Adipose tissue (tissue), 3 donors: ENCODE data around the gene SLF1. TPM values are rescaled to one million over a fixed set of nuclear protein-coding genes. Genes with fewer than 3 reads are reported as not detected.

ENCODE experiments used
- H3K27ac ChIP-seq: one replicate; pipeline ENCODE4 v1.5.1; 2013; ENCODE audit warnings: low read depth, low read length
- WGBS, 3 donors: extraction: QIAGEN DNeasy Blood & Tissue Kit; methylation state at CpG; one replicate each; pipeline ENCODE4 v1.1.7; 2013; 5-methylcytosine and 5-hydroxymethylcytosine counted together
- polyA plus RNA-seq, 3 donors: library from polyadenylated mRNA; stranded (reverse); fragments of 200-250 nt; gene quantifications; one replicate each; pipeline ENCODE4 v1.2.3, GENCODE V29; 2013
- donor health status: healthy with polysubstance abuse.
- donor health status: Bipolar disorder and iron deficiency.
- donor health status: healthy.

SLF1 gene
- polyA plus RNA-seq, 3 donors: 1.0 to 1.8 (median 1.6) TPM

DNA sequence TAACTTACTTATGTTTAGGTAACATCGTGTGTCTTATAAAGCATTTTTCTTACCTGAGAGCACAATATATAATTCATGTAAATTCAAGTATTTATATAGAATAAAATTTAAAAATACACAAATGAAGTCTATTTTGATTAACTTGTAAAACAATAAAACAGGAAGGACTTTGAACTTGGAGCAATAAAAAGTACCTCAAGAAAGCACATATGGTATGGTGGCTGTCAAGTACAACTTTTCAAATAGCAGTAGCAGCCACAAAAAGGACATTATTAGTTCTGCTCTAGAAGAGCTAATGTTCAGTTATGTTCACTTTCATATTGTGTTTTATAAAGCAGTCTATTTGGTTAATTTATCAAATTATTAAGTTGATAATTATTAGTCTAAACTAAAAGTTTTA lies 31.4 kb downstream of the SLF1 start:
- WGBS, 3 donors: 96 to 98% (median 98%) methylated on average over 1 of the region's 1 CpG
- no peak overlapping the region for H3K27ac ChIP-seq

DNA sequence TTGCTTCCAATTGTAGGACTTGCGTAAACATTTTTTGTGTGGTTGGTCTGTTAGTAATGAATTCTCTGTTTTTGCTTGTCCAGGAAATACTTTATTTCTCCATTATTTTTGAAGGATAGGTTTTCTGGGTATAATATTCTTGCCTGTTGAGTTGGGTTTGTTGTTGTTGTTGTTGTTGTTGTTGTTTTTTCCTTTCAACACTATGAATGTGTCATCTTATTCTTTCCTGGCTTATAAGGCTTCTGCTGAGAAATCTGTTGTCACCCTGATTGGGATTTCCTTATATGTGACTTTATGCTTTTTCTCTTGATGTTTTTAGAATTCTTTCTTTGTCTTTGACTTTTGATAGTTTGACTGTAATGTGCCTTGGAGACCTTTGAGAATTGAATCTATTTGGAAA lies 39.8 kb downstream of the SLF1 start:
- WGBS, 3 donors: 98 to 100% (median 100%) methylated on average over 1 of the region's 1 CpG

DNA sequence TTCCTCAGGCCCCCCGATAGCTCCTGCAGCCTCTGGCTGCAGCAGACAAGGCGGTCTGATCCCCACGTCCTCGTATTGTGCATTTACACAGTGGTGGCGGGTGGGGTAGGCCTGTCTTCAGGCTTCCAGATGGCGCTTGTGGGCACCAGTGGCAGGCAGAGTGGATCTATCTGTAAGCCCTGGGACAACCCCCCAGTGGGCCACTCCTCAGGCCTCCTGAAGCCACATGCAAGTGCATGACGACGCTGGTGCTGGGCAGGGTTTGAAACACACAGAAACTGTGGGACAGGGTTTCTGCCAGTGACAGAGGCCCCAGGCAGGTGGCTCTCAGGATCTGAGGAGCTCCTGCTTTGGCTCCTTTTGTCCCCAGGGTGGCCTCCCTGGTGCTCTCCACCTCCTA lies 42.0 kb downstream of the SLF1 start:
- H3K27ac ChIP-seq: no peak overlapping the region
- WGBS, 3 donors: 95 to 100% (median 96%) methylated on average over 8 of the region's 8 CpGs

More for the DNA sequence above, 39.8 kb downstream of the SLF1 start:
- no peak overlapping the region for H3K27ac ChIP-seq

DNA sequence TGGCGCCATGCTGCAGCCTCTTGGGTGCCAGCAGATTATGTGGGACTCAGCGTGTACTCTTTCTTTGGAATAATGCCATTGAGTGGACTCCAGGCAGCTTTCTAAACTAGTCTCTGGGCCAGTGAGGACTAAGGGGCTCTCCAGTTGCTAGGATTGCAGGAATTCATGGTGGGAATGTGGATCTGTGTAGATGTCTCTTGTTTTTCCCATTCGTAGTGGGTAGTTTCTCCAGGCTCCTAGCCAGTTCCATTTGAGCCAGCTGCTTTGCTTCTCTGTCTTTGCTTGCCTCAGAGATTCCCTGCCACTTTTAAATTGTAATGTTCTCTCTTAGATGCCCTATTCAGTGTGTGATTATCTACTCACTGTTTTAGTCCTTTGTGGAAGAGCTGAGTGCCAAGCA lies 42.6 kb downstream of the SLF1 start:
- 89 to 96% (median 95%) methylated on average over 3 of the region's 3 CpGs for WGBS, 3 donors
- no peak overlapping the region for H3K27ac ChIP-seq

DNA sequence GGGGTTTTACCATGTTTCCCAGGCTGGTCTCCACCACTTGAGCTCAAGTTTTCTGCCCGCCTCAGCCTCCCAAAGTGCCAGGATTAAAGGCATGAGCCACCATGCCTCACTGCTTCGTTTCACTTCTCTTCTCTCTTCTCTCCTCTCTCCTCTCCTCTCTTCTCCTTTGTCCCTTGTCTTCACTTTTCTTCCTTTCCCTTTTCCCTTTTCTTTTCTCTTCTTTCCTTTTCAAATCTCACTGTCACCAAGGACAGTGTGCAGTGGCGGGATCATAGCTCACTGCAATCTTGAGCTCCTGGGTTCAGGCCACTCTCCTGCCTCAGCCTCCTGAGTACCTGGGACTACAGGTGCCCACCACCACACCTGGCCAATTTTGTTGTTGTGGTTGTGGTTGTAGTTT lies 49.5 kb downstream of the SLF1 start:
- WGBS, 3 donors: 98 to 100% (median 99%) methylated on average over 3 of the region's 3 CpGs
- H3K27ac ChIP-seq: no peak overlapping the region

DNA sequence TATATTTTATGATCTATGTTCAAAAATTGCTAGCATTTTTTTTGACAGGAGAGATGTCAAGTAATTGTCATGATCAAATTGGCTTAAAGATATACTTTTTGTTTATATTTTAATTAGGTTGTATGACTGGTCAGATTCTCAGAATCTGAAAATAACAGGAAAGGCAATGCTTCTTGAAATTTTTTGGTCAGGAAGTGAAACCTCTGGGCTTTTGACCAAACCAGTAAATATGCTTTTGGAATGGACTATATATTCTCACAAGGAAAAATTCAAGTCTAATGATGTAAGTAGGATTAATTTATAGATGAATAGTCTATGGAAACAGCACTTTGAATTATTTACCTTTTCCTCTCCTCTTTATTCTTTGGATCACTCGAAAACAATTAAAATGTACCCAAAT lies 52.3 kb downstream of the SLF1 start:
- H3K27ac ChIP-seq: no peak overlapping the region
- 86 to 97% (median 90%) methylated on average over 1 of the region's 1 CpG for WGBS, 3 donors

DNA sequence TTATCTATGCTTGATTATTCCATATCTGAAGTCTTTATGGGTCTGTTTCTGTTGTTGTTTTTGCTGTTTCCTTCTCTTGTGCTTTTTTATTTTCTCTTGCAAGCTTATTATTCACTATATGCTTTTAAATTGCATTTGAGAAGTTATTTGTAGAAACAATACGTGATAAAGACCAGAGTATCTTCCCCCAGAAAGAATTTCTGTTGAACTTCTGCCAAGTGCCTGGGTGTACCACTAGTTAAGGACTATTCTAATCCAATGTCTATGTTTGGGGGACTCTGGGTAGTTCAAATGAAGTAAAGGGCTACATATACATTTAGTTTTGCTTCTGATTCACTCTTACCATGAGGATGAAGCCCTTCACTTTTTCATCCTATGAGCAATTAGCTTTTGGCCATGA lies 54.3 kb downstream of the SLF1 start:
- WGBS, 3 donors: 55 to 74% (median 67%) methylated on average over 1 of the region's 1 CpG

DNA sequence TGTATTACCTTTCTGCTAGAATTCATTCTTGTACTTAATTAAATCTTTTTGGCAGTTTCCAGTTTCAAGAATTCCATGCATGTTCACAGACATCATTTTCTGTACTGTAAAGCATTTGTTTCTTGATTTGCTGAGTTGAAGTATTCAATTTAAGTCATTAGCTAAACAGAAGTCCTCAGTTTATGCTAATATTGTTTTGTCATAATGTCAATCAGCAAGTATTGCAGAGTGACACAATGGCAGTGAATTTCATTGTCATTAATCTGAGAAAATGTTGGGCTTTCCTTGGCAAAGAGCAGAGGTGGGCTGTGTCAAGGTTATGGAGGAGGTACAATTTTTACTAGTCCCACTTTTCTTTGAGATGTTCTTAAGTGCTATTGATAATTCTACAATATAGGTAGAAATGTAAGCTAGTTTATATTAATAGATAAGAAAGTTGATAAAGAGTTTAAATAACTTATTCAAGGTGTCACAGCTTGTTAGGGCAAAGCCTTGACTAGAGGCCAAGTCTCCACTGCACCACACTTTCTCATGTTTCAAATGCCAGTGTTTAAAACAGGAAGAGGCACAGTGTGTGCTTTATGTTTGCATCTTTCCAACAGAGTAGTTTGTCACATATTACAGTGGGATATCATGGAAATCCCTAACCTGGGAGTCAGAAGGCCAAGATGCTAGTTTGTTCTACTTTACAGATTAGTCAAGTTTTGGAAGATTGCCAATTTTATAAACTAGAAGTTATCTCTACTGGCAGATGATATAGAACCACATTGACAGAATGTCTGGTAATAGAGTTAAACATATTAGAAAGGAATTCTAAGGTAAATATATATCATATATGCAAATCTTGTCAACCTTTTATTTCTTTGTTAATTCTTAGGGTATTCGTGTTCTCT lies 56.3 kb downstream of the SLF1 start:
- WGBS, 3 donors: 93 to 96% (median 94%) methylated on average over 1 of the region's 1 CpG
- H3K27ac ChIP-seq: no peak overlapping the region

More for the DNA sequence above, 54.3 kb downstream of the SLF1 start:
- no peak overlapping the region for H3K27ac ChIP-seq

DNA sequence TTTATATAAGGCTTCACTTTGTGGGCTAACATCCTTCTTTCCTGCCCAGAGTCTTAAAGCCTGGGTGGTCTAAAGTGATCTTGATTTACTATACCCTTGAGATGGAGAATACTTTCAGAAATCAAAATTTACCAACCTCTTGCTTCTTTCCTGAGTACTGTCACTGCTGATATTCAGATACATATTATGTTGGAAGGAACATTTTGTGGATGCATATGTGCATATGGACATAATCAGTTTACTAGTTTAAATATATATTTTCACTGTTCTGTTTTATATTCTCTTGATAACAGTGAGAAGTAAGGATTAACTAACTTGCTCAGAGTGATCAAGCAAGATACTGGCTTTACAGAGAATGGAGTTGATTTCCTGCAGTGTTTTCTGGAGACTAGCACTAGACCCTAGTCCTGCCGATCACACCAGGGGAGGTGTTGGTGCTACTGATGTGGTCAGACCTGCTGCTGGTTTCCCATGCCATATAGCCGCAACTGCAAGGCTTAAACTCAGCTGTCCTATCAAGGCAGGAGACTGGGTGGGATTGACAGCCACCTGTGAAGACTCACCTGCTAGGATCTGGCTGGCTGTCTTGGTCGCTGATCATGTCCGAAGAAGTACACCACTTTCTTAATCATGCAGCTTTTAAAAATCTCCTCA lies 57.6 kb downstream of the SLF1 start:
- 91 to 99% (median 94%) methylated on average over 4 of the region's 4 CpGs for WGBS, 3 donors
- H3K27ac ChIP-seq: no peak overlapping the region

DNA sequence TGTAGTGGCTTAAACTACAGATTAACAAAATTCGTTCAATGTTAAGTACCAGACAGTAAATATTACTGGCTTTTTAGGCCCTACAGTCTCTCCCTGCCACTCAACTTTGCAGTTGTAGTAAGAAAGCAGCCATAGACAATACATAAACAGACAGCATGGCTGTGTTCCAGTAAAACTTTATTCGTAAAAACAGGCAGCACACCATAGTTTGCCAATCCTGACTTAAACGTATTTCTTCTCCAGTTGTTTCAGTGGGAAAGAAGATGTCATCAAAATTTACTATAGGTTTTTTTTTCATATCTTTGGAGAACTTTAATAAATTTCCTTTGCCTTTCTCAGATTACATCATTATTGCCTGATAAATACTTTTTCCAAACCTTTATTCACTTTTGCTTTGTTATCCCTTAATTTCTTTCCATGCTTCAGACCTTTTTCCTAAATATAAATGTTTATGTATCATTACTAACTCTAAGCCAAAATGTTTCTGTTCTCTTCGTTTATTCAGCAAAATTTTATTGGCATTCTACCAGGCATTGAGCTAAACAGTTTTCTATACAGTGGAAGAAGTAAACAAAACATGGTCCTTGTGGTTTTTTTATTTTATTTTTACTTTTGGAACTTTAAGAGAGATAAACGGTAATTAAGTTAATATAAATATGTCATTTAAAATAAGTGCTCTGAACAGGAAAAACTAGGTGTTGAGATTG lies 64.5 kb downstream of the SLF1 start:
- H3K27ac ChIP-seq: no peak overlapping the region
- WGBS, 3 donors: 79 to 85% (median 83%) methylated on average over 5 of the region's 5 CpGs

DNA sequence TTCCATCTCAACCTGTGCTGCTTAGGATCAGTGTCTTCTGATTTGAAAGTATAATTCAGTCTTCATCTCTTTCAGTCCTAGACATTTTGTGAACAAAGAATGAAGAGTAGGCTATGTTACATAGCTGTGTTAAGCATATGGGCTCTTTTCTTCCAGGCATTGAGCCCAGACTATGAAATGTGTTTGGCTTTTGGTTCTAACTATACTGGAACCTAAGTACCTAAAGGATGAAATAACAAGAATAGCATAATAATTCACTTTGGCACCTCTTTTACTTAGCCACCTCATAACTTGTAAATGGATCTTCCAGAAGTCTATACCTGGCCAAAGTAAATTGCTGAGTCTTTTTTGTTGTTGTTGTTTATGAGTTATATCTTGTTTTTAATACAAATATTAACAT lies 71.4 kb downstream of the SLF1 start:
- no peak overlapping the region for H3K27ac ChIP-seq

DNA sequence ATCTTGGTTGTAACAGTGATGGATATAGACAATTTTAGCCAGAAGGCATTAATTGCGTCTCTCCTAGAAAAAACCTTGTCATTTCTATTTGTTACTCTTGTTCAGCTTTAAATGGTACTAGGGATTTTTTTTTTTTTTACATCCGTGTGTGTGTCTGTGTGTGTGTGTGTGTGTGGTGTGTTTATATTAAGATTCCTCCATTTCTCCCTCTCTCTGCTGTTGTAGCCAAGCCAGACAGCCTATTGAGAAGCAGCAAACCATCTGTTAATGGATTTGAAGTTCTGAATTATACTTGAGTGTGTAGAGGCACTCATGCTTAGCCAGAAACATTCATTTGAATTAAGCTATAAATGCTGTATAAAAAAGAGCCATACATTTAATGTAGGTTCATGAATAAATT lies 72.3 kb downstream of the SLF1 start:
- WGBS, 3 donors: 76 to 81% (median 77%) methylated on average over 2 of the region's 2 CpGs
- no peak overlapping the region for H3K27ac ChIP-seq

DNA sequence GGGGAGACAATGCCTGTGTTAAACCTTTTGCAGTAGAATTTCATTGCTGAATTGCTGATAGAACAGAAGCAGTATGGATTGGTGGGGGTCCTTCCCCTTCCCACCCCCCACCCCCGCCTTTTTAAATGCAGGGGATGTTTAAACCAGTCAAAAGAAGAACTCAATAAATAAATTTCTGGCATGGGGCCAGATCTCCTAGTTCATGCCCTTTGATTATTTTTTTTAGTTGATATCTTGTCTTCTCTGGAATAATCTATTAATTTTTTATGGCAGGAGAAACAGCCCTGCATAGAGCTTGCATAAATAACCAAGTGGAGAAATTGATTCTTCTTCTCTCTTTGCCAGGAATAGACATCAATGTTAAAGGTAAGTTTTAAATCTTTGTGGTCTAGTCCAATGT lies 72.8 kb downstream of the SLF1 start:
- 83 to 93% (median 85%) methylated on average over 1 of the region's 1 CpG for WGBS, 3 donors
- H3K27ac ChIP-seq: no peak overlapping the region

DNA sequence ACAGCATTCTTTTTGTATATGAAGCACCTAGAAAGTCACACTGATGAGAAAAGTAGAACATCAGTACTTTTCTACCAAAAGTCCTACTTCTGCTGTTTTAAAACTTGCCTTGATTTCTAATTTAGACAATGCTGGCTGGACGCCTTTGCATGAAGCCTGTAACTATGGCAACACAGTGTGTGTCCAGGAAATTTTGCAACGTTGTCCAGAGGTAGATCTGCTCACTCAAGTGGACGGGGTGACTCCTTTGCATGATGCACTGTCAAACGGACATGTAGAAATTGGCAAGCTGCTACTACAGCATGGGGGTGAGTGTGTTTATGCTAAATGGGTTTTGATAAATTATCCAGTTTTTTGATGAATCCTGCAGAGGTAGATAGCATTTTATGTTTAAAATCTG lies 73.5 kb downstream of the SLF1 start:
- H3K27ac ChIP-seq: no peak overlapping the region
- WGBS, 3 donors: 22 to 52% (median 24%) methylated on average over 4 of the region's 4 CpGs

DNA sequence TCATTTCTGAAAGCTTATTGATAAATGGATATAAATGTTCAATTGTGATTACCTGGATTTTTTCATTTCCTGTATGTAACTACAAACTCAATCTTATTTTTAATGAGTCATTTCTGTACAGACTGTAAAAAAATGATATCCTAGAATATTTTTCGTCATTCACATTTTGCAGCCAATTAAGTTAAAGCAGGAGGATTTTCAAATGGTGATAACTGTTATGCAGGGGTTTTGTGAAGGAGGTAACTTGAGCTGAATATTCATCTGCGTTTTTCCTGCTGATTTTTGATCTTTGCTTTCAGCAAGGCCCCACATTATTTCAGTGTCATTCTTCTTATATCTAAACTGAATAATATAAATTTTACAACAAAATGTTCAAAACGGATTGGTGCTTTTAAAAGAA lies 74.1 kb downstream of the SLF1 start:
- 84 to 87% (median 86%) methylated on average over 3 of the region's 3 CpGs for WGBS, 3 donors
- H3K27ac ChIP-seq: no peak overlapping the region

DNA sequence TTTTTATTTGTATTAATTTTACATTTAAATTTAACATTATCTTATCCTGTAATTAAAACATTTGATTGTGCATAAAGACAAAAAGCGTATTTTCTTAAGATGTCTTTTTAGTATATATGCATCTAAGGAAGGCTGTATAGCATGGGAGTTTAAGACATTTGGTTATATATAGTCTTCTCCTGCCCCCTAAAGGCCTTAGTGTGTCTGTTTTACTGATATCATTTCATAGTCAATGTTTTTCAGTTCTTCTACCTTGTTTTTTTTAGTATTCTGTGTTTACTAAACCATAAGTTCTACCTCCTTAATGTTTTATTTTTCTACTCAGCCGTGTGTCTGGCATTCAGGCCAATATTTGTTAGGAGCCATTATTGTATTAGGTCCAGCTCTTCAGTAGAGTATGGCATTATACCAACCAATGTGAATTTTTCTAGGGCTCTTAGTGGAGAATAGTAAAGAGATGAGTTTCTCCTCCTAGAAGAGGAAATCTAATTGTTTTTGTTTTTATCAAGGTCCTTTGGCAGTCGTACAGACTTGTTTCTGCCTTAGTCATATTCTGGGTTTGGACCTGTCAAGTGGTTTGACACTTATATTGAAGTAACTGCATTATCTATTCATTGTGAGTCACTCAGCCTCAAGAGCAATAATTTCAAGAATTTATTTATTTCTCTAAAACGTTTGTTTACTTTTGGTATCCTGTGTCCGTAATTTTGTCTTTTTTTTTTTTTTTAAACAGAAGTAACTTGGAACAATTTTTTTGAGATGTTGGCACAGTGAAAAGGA lies 74.8 kb downstream of the SLF1 start:
- WGBS, 3 donors: 48 to 61% (median 60%) methylated on average over 5 of the region's 5 CpGs

DNA sequence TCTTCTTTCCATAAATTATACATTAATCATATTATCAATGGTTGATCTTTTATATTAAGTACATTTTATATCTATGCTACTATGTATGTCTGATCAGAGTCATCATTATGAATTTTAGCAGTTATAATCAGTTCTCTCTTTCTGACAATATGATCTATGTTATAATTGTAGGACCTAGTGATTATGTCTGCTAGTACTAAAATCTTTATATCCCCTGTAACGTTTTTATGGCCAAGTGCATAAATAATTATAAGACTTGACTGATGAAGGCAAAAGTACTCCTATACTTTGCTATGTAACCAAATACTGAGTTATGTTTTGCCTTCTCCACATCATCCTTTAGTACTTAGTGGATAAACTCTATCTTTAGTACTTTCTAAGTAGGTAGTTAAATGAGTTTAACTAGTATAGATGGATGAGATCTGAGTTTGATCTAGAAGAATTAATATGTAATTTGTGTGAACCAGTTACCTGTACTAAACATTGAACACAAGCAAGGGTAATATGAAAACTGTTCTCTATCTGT lies 75.4 kb downstream of the SLF1 start:
- no peak overlapping the region for H3K27ac ChIP-seq
- WGBS, 3 donors: 51 to 65% (median 62%) methylated on average over 1 of the region's 1 CpG

More for the DNA sequence above, 74.8 kb downstream of the SLF1 start:
- no peak overlapping the region for H3K27ac ChIP-seq

DNA sequence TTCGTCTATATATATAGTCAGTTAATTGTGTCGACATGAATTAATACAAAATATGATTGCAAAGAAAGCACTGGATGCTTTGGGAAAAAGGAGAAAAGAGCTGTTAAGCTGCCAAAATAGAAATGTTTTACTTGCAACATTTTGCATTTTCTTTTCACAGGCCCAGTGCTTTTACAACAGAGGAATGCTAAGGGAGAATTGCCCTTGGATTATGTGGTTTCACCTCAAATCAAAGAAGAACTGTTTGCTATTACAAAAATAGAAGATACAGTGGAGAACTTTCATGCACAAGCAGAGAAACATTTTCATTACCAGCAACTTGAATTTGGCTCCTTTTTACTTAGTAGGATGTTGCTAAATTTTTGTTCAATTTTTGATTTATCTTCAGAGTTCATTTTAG lies 76.2 kb downstream of the SLF1 start:
- WGBS, 3 donors: 95 to 96% (median 95%) methylated on average over 2 of the region's 2 CpGs

More for the DNA sequence above, 76.2 kb downstream of the SLF1 start:
- no peak overlapping the region for H3K27ac ChIP-seq
